Fibroblast of skin of left biceps (primary cell): ENCODE measurements around the gene ARF3.
A peak's percentile ranks its signal among the peaks of the same experiment; 100 is the strongest.

Experiments
- DNase-seq, 2 experiments: peaks; one replicate each; pipeline ENCODE4 v3.0.0-alpha.2; 2013; ENCODE audit warnings: low read depth in 2 of 2

ARF3 gene

GRCh38 chr12:48966177-48966895 is 9.0 kb upstream of the ARF3 start:
- DNase-seq: no peak

DNA sequence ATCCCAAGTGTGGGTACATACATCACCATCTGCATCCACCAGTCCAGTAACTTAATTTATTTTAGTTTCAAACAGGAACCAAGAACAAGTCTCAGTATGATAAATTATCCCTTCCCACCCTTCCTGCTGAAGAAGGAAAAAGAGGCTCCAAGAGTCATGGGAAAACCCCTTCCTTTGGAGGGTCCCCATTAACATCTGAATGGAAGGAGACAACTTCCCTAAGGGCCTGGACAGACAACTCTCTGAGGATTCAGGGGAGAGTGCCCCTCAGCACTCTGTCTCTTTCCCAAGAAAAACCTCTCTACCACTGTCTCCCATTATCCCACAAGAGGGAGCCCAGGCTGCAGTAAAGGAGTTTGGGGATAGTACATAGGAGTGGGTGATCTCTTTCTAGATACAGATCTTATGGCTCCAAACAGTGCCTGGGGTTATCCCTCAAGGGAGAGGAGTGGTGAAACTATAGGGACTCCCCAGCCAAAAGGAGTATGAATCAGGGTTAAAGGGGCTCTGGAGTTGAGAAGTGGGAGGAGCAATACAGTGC is 8.1 kb upstream of the ARF3 start:
- DNase-seq: no peak

- DNase-seq: no peak
Observed at GRCh38 chr12:48961801-48962200, 4.5 kb upstream of the ARF3 start.

GRCh38 chr12:48961331-48961730 is 4.0 kb upstream of the ARF3 start:
- no peak for DNase-seq

DNA sequence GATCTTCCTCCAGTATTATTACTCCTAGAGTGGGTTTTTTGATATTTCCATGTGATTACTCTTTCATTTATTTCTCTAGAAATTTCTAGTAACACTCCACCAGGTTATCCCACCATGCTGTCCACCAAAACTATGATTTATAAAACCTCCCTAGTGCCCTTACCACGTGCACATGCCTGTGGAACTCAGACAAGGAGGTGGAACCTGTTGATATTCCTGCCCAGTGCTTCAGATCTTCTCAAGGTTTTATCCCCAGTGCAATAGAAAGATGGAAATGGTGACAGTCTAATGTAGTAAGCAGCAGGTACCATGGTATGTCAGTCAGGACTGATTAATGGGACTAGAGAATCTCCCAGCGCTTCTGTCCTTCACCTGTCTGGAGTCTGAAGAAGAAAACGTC is 3.5 kb upstream of the ARF3 start:
- no peak for DNase-seq

- DNase-seq: no peak
Observed at GRCh38 chr12:48958049-48958388, 732 bp upstream of the ARF3 start.

DNA sequence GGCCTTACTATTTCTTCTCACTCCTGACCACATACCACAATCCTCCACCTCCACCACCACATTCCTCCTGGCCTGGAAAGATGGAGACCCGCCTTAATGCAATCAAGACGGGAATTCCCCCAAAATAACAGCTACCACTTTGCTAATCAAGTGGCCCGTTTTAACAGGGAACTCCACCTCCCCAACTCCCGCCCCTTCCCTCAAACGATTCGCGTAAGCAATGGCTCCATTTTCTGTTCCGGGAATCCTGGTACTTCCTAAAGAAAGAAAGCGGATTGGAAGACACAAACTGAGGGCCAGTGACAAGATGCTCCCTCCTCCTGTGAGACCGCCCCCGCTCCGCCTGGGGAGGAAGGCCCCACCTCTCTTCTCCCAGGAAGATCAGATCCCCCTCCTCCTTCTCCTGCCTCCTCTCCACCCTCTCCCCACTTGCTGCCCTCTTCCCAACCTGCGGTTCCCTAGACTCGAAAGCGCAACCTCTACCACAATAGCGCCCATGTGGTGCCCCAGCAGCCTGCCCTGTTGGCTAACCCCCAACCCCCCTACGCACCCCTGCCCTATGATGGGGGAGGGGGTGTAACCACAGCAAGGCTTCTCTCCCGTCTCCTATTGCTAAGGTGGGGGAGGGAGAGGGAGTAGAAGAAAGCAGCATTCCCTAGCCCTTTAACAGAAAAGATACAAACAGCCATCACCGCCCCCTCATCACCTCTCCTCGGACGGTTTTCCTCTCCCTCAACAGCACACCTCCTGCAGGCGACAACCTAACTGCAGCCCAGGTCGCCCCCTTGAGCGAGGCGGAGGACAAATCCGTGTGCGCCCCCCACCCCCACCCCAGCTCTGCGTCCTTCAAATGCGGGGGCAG is 777 bp downstream of the ARF3 start:
- DNase-seq: peak; percentile 83 to 85

DNA sequence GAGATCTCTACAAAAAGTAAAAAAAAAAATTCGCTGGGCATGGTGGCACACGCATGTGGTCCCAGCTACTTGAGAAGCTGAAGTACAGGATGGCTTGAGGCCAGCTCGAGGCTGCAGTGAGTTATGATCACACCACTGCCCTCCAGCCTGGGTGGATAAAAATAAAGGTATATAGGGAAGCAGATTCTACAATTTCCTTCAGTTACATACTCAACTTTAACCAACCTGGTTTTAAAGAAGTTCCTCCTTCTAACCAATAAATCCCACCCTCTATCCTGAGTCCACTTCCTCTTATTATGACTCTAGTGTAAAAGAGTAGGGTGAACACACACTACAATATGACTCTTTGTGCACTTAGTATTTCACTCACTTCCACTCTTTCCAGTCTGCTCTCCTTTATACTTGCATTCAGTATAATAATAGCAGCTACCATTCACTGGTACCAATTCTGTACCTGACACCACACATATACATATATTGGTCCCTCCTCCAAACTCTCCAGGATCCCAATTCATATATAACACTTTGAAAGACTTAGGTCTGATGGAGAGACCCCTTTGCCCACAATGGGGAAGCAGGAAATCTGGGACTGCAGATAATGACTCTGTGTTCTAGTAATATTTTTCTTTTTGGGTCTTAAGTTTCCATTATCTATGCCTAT is 2.3 kb downstream of the ARF3 start:
- no peak for DNase-seq

DNA sequence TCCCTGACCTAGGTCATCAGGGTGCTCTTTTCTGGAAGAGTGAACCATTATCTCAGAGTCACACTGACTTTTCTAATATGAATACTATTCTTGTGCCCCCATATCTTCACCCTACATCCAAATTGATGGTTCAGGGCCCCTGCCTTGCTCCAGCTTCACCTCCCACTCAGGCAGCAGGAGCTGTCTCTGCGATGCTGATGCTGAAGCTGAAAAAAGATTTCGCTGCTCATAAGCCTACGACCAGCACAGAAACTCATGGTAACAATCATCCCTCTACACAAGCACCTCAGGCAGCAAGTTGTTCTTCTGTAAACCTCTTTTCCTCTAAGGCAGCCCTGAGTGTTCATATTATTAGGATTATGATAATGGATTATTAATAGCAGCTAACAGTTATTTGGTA is 3.2 kb downstream of the ARF3 start:
- no peak for DNase-seq

GRCh38 chr12:48952691-48953090 is 4.6 kb downstream of the ARF3 start:
- DNase-seq: no peak

DNA sequence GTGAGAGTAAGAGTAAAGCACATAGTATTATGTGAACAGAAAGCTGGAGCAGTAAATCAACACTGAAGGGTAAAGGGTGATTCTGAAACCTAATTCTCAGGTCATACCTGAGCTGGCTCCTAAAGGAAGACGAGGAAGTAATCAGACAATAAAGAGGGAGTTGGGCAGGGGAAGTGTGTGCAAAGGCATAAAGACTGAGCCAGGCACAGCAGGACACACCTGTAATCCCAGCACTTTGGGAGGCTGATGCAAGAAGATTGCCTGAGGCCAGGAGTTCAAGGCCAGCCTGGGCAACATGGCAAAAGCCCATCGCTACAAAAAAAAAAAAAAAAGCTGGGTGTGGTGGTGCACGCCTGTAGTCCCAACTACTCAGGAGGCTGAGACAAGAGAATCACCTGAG is 9.6 kb downstream of the ARF3 start:
- DNase-seq: no peak

DNA sequence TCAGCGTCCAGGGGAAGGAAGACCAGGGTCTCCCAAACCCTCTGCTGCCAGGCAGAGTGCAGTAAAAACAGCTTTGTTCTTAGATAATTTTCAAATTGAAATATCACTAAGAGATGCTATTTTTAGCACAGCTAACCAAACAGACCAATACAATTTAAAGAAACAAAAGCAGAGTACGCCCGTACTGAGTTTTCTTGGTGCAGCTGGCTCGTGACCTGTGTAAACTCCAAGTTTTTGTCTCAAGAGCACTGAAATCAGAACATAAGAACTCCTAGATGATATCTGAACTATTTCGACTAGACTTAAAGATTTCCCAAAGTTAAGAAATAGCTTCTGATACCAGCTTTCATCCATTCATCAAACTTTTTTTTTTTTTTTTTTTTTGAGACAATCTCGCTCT is 10.3 kb downstream of the ARF3 start:
- DNase-seq: no peak

DNA sequence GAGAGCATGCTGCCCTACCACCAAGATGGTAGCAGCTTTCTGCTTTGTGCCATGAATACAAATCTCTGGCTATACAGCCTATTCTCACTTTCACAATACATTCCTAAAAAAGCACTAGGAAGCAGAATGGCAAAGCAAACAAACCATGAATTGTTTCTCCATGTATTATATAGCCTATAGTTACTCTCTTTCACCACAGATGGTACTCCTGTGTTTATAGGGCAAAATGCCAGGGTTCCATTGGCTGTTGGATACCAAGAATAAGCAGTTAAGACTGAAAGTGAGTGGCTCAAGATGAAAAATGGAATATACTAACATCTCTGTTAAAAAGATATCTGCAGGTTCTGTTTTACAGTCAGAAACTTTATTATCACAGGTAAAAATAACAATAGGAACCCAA is 11.1 kb downstream of the ARF3 start:
- DNase-seq: no peak

- DNase-seq: no peak
Observed at GRCh38 chr12:48943221-48943620, 14.1 kb downstream of the ARF3 start.

- DNase-seq: no peak
Observed at GRCh38 chr12:48940181-48940580, 17.1 kb downstream of the ARF3 start.

GRCh38 chr12:48938805-48939204 is 18.5 kb downstream of the ARF3 start:
- DNase-seq: no peak

DNA sequence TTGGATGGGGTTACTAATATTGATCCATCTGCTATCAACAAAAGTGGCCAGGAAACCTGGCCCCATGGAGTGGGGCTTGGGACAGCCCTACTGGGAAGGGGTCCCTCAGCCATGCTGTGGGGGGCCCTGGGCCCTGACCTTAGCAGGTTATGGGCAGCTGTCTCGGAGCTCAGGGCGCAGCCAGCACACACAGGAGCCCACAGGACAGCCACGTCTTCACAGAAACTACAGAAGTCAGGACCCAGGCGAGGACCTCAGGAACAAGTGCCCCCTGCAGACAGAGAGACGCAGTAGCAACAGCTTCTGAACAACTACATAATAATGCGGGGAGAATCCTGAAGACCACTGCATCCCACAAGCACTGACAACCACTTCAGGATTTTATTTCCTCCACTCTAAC is 20.1 kb downstream of the ARF3 start:
- no peak for DNase-seq

GRCh38 chr12:48936379-48936979 is 20.8 kb downstream of the ARF3 start:
- peak in 1 of 2 experiments; percentile 27 for DNase-seq

GRCh38 chr12:48934312-48934706 is 23.0 kb downstream of the ARF3 start:
- no peak for DNase-seq

DNA sequence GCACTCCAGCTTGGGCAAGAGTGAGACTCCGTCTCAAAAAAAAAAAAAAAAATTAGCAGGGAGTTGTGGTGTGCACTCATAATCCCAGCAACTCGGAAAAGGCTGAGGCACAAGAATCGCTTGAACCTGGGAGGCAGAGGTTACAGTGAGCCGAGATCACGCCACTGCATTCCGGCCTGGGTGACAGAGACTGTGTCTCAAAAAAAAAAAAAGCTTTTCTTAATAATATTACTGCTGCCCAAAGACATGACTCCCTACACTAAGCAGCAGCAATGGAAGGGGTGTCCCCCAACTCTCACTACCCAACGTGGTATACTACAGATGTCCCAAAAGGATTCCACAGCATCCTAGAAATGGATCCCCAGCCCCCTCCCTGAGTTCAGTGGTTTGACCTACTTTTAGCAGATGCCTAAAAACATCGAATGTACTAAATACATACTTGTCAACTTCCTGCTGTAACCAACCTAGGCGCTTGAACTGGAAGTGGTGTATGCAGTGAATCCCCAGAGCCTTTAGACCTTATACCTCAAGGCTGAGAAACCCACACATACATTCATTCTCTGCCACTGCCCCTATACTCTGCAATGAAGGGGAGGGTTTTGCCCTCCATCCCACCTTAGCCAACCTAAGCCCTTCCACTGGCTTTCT is 23.5 kb downstream of the ARF3 start:
- DNase-seq: no peak

DNA sequence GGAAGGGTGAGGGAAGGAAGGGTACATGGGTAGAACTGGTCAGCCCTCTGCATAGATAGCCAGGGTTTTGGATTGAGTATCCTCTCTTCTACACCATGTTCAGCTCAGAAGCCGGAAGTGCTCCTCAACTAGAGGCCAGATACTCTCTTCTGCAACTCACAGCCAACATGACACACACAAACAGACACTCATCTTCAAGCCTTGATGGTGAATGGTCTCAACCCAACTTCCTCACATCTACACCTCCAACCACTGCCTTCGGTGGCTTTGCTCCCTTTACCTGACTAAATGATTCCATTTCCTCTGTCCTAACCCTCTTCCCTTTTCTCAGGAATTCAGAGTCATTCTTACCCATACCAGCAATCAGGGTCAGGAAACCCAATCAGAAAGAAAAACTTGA is 24.4 kb downstream of the ARF3 start:
- no peak for DNase-seq

DNA sequence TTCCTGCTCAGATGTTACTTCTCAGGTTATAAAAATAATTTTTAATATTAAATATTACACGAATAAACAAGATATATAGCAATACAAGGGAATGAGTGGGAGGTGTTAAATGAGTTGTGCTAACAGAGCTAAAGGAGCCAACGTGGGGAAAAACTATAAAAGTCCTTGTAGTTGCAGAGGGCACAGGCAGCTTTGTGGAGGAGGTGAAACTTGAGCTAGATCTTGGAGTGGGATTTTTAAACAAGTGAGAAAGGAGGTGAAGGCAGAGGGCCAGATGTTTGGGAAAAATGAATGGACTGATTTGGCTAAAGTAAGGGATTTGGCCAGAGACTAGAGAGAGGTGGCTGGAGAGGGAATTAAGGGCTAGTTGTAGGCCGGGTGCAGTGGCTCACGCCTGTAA is 26.8 kb downstream of the ARF3 start:
- DNase-seq: no peak
